Stimulated activated CD4-positive, alpha-beta T cell treated with anti-CD3 and anti-CD28 coated beads, Interleukin-4, amount 100 ng/mL, for 48 hours (primary cell): ENCODE data around the gene PTPRM.

Experiments used
- DNase-seq, 2 donors: peaks; one replicate each; pipeline ENCODE4 v3.0.0-alpha.2; 2020; ENCODE audit warnings: low read depth in 2 of 2

Gene PTPRM

GRCh38 chr18:7898181-7898580 is 331.1 kb downstream of the PTPRM start:
- DNase-seq = no peak

GRCh38 chr18:7899078-7899477 is 332.0 kb downstream of the PTPRM start:
- DNase-seq = no peak

GRCh38 chr18:7900091-7900490 is 333.0 kb downstream of the PTPRM start:
- no peak for DNase-seq

- no peak for DNase-seq
Measured at GRCh38 chr18:7901657-7902056, 334.5 kb downstream of the PTPRM start.

GRCh38 chr18:7902399-7902839 is 335.3 kb downstream of the PTPRM start:
- DNase-seq = no peak

- no peak for DNase-seq
Measured at GRCh38 chr18:7904529-7904928, 337.4 kb downstream of the PTPRM start.

- DNase-seq = no peak
Measured at GRCh38 chr18:7908681-7909299, 341.7 kb downstream of the PTPRM start.

- DNase-seq = no peak
Measured at GRCh38 chr18:7914834-7915670, 347.9 kb downstream of the PTPRM start.

- no peak for DNase-seq
Measured at GRCh38 chr18:7918701-7919100, 351.6 kb downstream of the PTPRM start.

GRCh38 chr18:7919565-7919964 is 352.4 kb downstream of the PTPRM start:
- no peak for DNase-seq

- no peak for DNase-seq
Measured at GRCh38 chr18:7921938-7922587, 354.9 kb downstream of the PTPRM start.

- DNase-seq = no peak
Measured at GRCh38 chr18:7923105-7923504, 356.0 kb downstream of the PTPRM start.

GRCh38 chr18:7924616-7925015 is 357.5 kb downstream of the PTPRM start:
- no peak for DNase-seq

GRCh38 chr18:7926526-7926925 is 359.4 kb downstream of the PTPRM start:
- DNase-seq = no peak

- DNase-seq = no peak
Measured at GRCh38 chr18:7927119-7927518, 360.0 kb downstream of the PTPRM start.

GRCh38 chr18:7931763-7932162 is 364.6 kb downstream of the PTPRM start:
- DNase-seq = no peak

GRCh38 chr18:7937268-7937667 is 370.2 kb downstream of the PTPRM start:
- DNase-seq = no peak

GRCh38 chr18:7939521-7939920 is 372.4 kb downstream of the PTPRM start:
- no peak for DNase-seq

- DNase-seq = no peak
Measured at GRCh38 chr18:7940379-7940778, 373.3 kb downstream of the PTPRM start.

- no peak for DNase-seq
Measured at GRCh38 chr18:7940971-7941370, 373.9 kb downstream of the PTPRM start.

GRCh38 chr18:7941533-7941932 is 374.4 kb downstream of the PTPRM start:
- no peak for DNase-seq

GRCh38 chr18:7945882-7946281 is 378.8 kb downstream of the PTPRM start:
- DNase-seq = no peak
